HCT116 (cell line): ENCODE results near the gene NXN. TPM values are rescaled to one million over a fixed set of nuclear protein-coding genes. Genes with fewer than 3 reads are reported as not detected.
A peak's percentile ranks its signal among the peaks of the same experiment; 100 is the strongest.
"Not testable (repeated sequence)": the region's sequence is repeated elsewhere in the genome, so short reads cannot be mapped to it uniquely, and the experiment has no call there.

Experiments used
- ATAC-seq: fragments of 200-7000 bp; cut with Tn5 transposase; 2 replicates; pipeline ENCODE4 v1.9.1; 2020; ENCODE audit warnings: mild to moderate bottlenecking, moderate library complexity
- BruUV-seq: library from RNA; stranded (reverse); fragments of 400-500 nt; replicated peaks from 2 replicates; lab custom pipeline; 2021; lab: Mats Ljungman, UMichigan
- CTCF ChIA-PET: fragments of 300-600 bp; sonication (Branson Sonifier 250); formaldehyde crosslinking; loops from one replicate; lab custom pipeline; 2021; ENCODE audit warnings: antibody characterized with exemption; lab: Charles Lee
- POLR2A ChIA-PET: fragments of 300-600, 350-600 bp; sonication (Branson Sonifier 250); formaldehyde crosslinking; loops from one replicate; lab custom pipeline; 2021; ENCODE audit warnings: antibody characterized with exemption; lab: Charles Lee
- RAD21 ChIA-PET, 2 experiments: fragments of 300-600 bp; sonication (Branson Sonifier 250); formaldehyde crosslinking; loops; one replicate each; lab custom pipeline; 2023; ENCODE audit warnings: low total read pairs in 2 of 2; ENCODE audit not compliant: uncharacterized antibody in 2 of 2, unreplicated experiment in 2 of 2, low non-redundant PET in 1 of 2; lab: Charles Lee
- DNase-seq: peaks from one replicate; pipeline ENCODE4 v3.0.0-alpha.2; 2010; ENCODE audit warnings: low read depth, low spot score
- H2AFZ ChIP-seq: fragments of 200-600 bp; shearing (Covaris generic), sonication (generic); 2 replicates; pipeline ENCODE4 v1.6.1; 2017; ENCODE audit warnings: low read depth, mixed run types, mixed read lengths, antibody characterized with exemption, low read length; ENCODE audit not compliant: poor library complexity, severe bottlenecking
- H3K27ac ChIP-seq: 2 replicates; pipeline ENCODE4 v1.5.1; 2012; ENCODE audit warnings: low read depth, low read length
- H3K27me3 ChIP-seq: fragments of 200-600 bp; sonication (generic); 2 replicates; pipeline ENCODE4 v1.6.1; 2016; ENCODE audit warnings: mixed run types, low read length, mixed read lengths; ENCODE audit not compliant: insufficient read depth
- H3K36me3 ChIP-seq, 2 experiments: fragments of 200-500 bp in 1 of 2; fragments of 200-600 bp in 1 of 2; sonication (Bioruptor generic) in 1 of 2; sonication (generic) in 1 of 2; 2 replicates each; pipeline versions ENCODE4 v1.5.1 to v1.6.1; 2014 to 2016; ENCODE audit warnings: low read length in 2 of 2, inconsistent platforms in 1 of 2, mixed read lengths in 1 of 2, mixed run types in 1 of 2; ENCODE audit not compliant: insufficient read depth in 2 of 2, control insufficient read depth in 1 of 2
- H3K4me1 ChIP-seq, 2 experiments: fragments of 200-600 bp in 1 of 2; sonication (generic) in 1 of 2; 2 replicates each; pipeline versions ENCODE4 v1.5.1 to v1.6.1; 2012 to 2017; ENCODE audit warnings: low read length in 2 of 2, inconsistent platforms in 1 of 2, mild to moderate bottlenecking in 1 of 2, mixed read lengths in 1 of 2, mixed run types in 1 of 2, moderate library complexity in 1 of 2; ENCODE audit not compliant: insufficient read depth in 2 of 2, control insufficient read depth in 1 of 2
- H3K4me2 ChIP-seq: fragments of 200-600 bp; sonication (generic); 2 replicates; pipeline ENCODE4 v1.6.1; 2017; ENCODE audit warnings: mixed run types, low read length, mixed read lengths
- H3K4me3 ChIP-seq, 2 experiments: fragments of 200-600 bp in 1 of 2; sonication (generic) in 1 of 2; replicated peaks in 1 of 2; 2 replicates each; pipeline ENCODE4 v1.5.1; 2011 to 2016; ENCODE audit warnings: low read length in 2 of 2, control low read depth in 1 of 2, low read depth in 1 of 2, mild to moderate bottlenecking in 1 of 2, mixed read lengths in 1 of 2, mixed run types in 1 of 2
- H3K79me2 ChIP-seq: fragments of 200-600 bp; sonication (generic); 2 replicates; pipeline ENCODE4 v1.6.1; 2017; ENCODE audit warnings: mild to moderate bottlenecking, mixed run types, low read length, moderate library complexity, mixed read lengths; ENCODE audit not compliant: insufficient read depth
- H3K9ac ChIP-seq: fragments of 200-600 bp; sonication (generic); 2 replicates; pipeline ENCODE4 v1.6.1; 2016; ENCODE audit warnings: low read length, mixed read lengths
- H3K9me2 ChIP-seq: fragments of 200-600 bp; sonication (generic), shearing (Covaris generic); 2 replicates; pipeline ENCODE4 v1.6.1; 2017; ENCODE audit warnings: mixed run types, mild to moderate bottlenecking, moderate library complexity; ENCODE audit not compliant: insufficient read depth
- H3K9me3 ChIP-seq, 2 experiments: fragments of 200-500 bp in 1 of 2; fragments of 200-600 bp in 1 of 2; sonication (Bioruptor generic) in 1 of 2; sonication (generic) in 1 of 2; 2 replicates each; pipeline ENCODE4 v1.6.1; 2014 to 2017; ENCODE audit warnings: low read length in 2 of 2, mixed read lengths in 2 of 2, inconsistent platforms in 1 of 2, low read depth in 1 of 2, mild to moderate bottlenecking in 1 of 2, mixed run types in 1 of 2, moderate library complexity in 1 of 2; ENCODE audit not compliant: control insufficient read depth in 1 of 2, insufficient read depth in 1 of 2
- H4K20me1 ChIP-seq: fragments of 200-600 bp; sonication (generic), shearing (Covaris generic); 2 replicates; pipeline ENCODE4 v1.6.1; 2017; ENCODE audit warnings: mixed run types, mild to moderate bottlenecking, moderate library complexity; ENCODE audit not compliant: insufficient read depth
- intact Hi-C: fragments of 100-400 bp; cut with micrococcal nuclease; formaldehyde crosslinking; loops from 2 replicates; pipeline ENCODE4 v1.10.0; 2022
- total RNA-seq: library from RNA; stranded (reverse); gene quantifications from one replicate; pipeline ENCODE4 v1.2.1, GENCODE V29; 2021; ENCODE audit not compliant: unreplicated experiment
- TF ChIP-seq, protein P1 (sequence below), 3 experiments: fragments of 200-600 bp in 1 of 3; sonication (generic) in 1 of 3; IDR thresholded peaks in 2 of 3; conservative IDR thresholded peaks in 1 of 3; 2 replicates each; pipeline ENCODE4 v1.5.1; 2012 to 2017; ENCODE audit warnings: low read depth in 2 of 3, low read length in 2 of 3, antibody characterized with exemption in 1 of 3, borderline replicate concordance in 1 of 3, control low read depth in 1 of 3, mild to moderate bottlenecking in 1 of 3, mixed read lengths in 1 of 3, mixed run types in 1 of 3, moderate library complexity in 1 of 3; ENCODE audit not compliant: insufficient read depth in 1 of 3
- TF ChIP-seq, protein P2 (sequence below): IDR thresholded peaks from 2 replicates; pipeline ENCODE4 v1.6.1; 2012

NXN gene
- total RNA-seq, 1 experiment from 2014 or later = 83.7 TPM

DNA sequence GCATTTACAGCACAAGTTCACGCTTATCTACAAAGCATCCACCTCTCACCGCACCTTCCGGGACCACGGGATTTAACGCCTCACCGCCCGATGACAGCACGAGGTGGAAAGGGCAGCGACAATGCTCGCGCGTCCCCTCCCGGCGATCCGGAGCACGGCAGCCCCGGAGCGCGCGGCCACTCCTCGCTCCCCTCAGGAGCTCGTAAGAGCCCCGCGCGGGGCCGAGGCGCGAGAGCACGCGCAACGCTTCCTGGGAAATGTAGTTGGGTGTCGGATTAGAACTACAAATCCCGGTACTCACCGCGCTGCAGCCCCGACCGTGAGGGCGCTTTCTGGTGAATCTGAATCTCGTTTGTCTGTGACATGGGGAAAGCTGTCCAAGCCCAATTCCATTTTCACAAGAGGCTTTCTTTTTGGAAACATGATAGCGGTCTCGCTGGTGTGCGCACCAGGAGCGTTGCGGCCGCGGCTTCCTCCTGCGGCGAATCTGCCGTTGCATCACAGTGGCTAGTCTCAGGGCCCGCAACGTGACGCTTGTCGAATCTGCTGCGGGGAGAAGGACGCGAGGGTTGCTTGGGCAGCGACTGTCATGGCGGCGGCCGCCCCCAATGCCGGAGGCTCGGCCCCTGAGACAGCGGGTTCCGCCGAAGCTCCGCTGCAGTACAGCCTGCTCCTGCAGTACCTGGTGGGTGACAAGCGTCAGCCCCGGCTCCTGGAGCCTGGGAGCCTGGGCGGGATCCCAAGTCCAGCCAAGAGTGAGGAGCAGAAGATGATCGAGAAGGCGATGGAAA lies 17.2 kb upstream of the NXN start, which contains the start of gene TIMM22 (continued):
- TF ChIP-seq, protein P1, sequence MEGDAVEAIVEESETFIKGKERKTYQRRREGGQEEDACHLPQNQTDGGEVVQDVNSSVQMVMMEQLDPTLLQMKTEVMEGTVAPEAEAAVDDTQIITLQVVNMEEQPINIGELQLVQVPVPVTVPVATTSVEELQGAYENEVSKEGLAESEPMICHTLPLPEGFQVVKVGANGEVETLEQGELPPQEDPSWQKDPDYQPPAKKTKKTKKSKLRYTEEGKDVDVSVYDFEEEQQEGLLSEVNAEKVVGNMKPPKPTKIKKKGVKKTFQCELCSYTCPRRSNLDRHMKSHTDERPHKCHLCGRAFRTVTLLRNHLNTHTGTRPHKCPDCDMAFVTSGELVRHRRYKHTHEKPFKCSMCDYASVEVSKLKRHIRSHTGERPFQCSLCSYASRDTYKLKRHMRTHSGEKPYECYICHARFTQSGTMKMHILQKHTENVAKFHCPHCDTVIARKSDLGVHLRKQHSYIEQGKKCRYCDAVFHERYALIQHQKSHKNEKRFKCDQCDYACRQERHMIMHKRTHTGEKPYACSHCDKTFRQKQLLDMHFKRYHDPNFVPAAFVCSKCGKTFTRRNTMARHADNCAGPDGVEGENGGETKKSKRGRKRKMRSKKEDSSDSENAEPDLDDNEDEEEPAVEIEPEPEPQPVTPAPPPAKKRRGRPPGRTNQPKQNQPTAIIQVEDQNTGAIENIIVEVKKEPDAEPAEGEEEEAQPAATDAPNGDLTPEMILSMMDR (IDR thresholded peaks at IDR 0.05 in 2 of 3, conservative IDR thresholded peaks at IDR 0.05 in 1 of 3; ENCODE audit: borderline replicate concordance in 1 of 3, insufficient read depth in 1 of 3, low read depth in 2 of 3, low read length in 2 of 3) = peak; percentile 88 to 93 (median 91); a peak in 5 of 6 replicates
- TF ChIP-seq, protein P2, sequence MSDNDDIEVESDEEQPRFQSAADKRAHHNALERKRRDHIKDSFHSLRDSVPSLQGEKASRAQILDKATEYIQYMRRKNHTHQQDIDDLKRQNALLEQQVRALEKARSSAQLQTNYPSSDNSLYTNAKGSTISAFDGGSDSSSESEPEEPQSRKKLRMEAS = peak; percentile 100

DNA sequence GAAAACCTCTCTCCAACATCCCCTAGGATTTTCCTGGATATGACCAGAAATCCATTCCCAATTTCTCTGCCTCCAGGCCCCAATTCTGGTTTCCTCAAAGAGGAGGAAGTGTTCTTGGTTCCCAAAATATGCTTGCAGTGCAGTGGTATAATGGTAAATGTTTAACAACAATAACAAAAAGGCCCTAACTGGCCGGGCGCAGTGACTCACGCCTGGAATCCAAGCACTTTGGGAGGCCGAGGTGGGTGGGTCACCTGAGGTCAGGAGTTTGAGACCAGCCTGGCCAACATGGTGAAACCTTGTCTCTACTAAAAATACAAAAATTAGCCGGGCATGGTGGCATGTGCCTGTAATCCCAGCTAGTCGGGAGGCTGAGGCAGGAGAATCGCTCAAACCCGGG lies 15.7 kb upstream of the NXN start:
- H3K27ac ChIP-seq, H3K4me2 ChIP-seq, H3K9ac ChIP-seq, H4K20me1 ChIP-seq, RAD21 ChIA-PET, H3K27me3 ChIP-seq, POLR2A ChIA-PET, H3K36me3 ChIP-seq, ATAC-seq, H3K9me2 ChIP-seq, H3K9me3 ChIP-seq, BruUV-seq, H3K4me3 ChIP-seq, DNase-seq, H2AFZ ChIP-seq: not testable (repeated sequence)
- H3K4me1 ChIP-seq = peaks cover 8 to 19% of the 10 kb centered on the region in 2 experiments; a peak in 3 of 4 replicates
- CTCF ChIA-PET = interaction anchor here (1.9 to 2.1 kb wide), 2 partner anchors 63 to 583 kb away, joined by 10 to 11 read pairs; no protein-coding TSS in a partner anchor
- H3K79me2 ChIP-seq = peaks cover 29% of the 10 kb centered on the region
- intact Hi-C loops = loop anchor here (5.0 kb wide), 2 partner anchors 583 to 853 kb away; a partner anchor contains a TSS
